Activated T-cell treated with anti-CD3 and anti-CD28 coated beads for 48 hours (primary cell): ENCODE measurements around the gene UGGT1.
A peak's percentile ranks its signal among the peaks of the same experiment; 100 is the strongest.
"Not testable (repeated sequence)": the region's sequence is repeated elsewhere in the genome, so short reads cannot be mapped to it uniquely, and the experiment has no call there.

Experiments
- DNase-seq: peaks from one replicate; pipeline ENCODE4 v3.0.0-alpha.2; 2020; ENCODE audit warnings: low read depth

UGGT1 gene

GRCh38 chr2:128178149-128178649 lies 87.2 kb downstream of the UGGT1 start:
- DNase-seq: no peak

- DNase-seq: peak; percentile 25
Measured at GRCh38 chr2:128178650-128179460, 87.9 kb downstream of the UGGT1 start.

GRCh38 chr2:128179461-128179755 lies 88.4 kb downstream of the UGGT1 start:
- DNase-seq: no peak

- no peak for DNase-seq
Measured at GRCh38 chr2:128180031-128180430, 89.0 kb downstream of the UGGT1 start.

- DNase-seq: no peak
Measured at GRCh38 chr2:128185576-128185975, 94.6 kb downstream of the UGGT1 start.

GRCh38 chr2:128187032-128187654 lies 96.1 kb downstream of the UGGT1 start:
- DNase-seq: no peak

- no peak for DNase-seq
Measured at GRCh38 chr2:128195435-128195984, 104.5 kb downstream of the UGGT1 start.

GRCh38 chr2:128196026-128196425 lies 105.0 kb downstream of the UGGT1 start:
- DNase-seq: no peak

GRCh38 chr2:128196471-128196931 lies 105.5 kb downstream of the UGGT1 start:
- no peak for DNase-seq

- no peak for DNase-seq
Measured at GRCh38 chr2:128197059-128197458, 106.1 kb downstream of the UGGT1 start.

- DNase-seq: no peak
Measured at GRCh38 chr2:128198656-128199055, 107.7 kb downstream of the UGGT1 start.

GRCh38 chr2:128199141-128199540 lies 108.1 kb downstream of the UGGT1 start:
- DNase-seq: no peak

- DNase-seq: no peak
Measured at GRCh38 chr2:128202791-128203190, 111.8 kb downstream of the UGGT1 start.

GRCh38 chr2:128206245-128206644 lies 115.2 kb downstream of the UGGT1 start:
- DNase-seq: no peak

- DNase-seq: no peak
Measured at GRCh38 chr2:128208023-128208422, 117.0 kb downstream of the UGGT1 start.

- not testable (repeated sequence) for DNase-seq
Measured at GRCh38 chr2:128208631-128209324, 117.8 kb downstream of the UGGT1 start.

- DNase-seq: no peak
Measured at GRCh38 chr2:128214251-128214650, 123.3 kb downstream of the UGGT1 start.

- no peak for DNase-seq
Measured at GRCh38 chr2:128214866-128215460, 124.0 kb downstream of the UGGT1 start.

GRCh38 chr2:128215897-128216642 lies 125.1 kb downstream of the UGGT1 start:
- DNase-seq: no peak

- DNase-seq: no peak
Measured at GRCh38 chr2:128217671-128218070, 126.7 kb downstream of the UGGT1 start.

- no peak for DNase-seq
Measured at GRCh38 chr2:128219891-128220290, 128.9 kb downstream of the UGGT1 start.
